ENCODE results near the gene MNX1.
A peak's percentile ranks its signal among the peaks of the same experiment; 100 is the strongest.

The MNX1 gene

DNA sequence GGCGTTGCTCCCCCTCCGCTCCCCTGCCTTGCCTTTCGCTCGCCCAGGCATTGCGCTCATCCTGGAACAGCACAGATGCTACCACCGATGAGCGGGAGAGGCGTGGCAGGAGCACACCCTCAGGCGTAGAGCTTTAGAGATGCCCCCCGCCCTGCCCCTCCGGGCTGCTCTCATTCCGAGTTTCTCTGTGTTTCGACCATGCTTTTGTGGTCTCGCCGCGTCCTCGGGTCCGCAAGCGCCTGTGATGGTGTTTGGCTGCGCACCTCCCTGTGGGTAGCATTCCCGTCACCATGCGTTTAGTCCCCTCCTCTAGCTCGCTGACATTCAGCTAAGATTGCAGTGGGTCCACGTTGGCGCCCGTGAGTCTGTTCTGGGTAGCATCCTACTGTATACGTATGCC, 42.3 kb downstream of the MNX1 start:
- H3K27ac ChIP-seq: peak overlapping the region; percentile 62
- ChIA-PET POLR2A (ENCODE audit: low non-redundant PET) (no interaction called here), CTCF (no interaction called here)
- TF ChIP-seq, protein P1, sequence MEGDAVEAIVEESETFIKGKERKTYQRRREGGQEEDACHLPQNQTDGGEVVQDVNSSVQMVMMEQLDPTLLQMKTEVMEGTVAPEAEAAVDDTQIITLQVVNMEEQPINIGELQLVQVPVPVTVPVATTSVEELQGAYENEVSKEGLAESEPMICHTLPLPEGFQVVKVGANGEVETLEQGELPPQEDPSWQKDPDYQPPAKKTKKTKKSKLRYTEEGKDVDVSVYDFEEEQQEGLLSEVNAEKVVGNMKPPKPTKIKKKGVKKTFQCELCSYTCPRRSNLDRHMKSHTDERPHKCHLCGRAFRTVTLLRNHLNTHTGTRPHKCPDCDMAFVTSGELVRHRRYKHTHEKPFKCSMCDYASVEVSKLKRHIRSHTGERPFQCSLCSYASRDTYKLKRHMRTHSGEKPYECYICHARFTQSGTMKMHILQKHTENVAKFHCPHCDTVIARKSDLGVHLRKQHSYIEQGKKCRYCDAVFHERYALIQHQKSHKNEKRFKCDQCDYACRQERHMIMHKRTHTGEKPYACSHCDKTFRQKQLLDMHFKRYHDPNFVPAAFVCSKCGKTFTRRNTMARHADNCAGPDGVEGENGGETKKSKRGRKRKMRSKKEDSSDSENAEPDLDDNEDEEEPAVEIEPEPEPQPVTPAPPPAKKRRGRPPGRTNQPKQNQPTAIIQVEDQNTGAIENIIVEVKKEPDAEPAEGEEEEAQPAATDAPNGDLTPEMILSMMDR (conservative IDR thresholded peaks at IDR 0.05; ENCODE audit: low read depth): no peak
- no peak for DNase-seq (ENCODE audit: low spot score)

DNA sequence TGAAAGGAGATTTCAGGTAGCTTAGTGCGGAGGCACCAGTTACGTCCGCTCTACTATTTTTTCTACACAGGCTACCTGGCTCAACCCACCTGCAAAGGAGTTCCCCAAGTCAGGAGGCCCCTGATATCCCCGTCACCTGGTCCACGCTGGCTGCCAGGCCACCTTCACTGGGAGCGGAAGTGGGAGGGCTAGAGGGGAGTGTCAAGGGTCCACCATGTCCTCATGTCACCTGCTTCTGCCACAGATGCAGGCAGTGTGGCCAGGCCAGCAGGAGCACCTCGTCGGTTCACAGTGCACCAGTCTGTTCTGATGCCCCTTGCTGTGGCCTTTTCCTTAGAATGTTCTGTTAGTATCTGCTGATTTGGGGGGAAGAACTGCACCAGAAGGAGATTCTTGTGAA, 44.1 kb downstream of the MNX1 start:
- no peak for DNase-seq (ENCODE audit: low spot score)
- CTCF ChIA-PET: no interaction called here
- TF ChIP-seq, protein P1 (conservative IDR thresholded peaks at IDR 0.05; ENCODE audit: low read depth): no peak
- peak overlapping the region; percentile 23; the same call in 1 of the 2 replicates for H3K27ac ChIP-seq
- POLR2A ChIA-PET (ENCODE audit: low non-redundant PET): no interaction called here

DNA sequence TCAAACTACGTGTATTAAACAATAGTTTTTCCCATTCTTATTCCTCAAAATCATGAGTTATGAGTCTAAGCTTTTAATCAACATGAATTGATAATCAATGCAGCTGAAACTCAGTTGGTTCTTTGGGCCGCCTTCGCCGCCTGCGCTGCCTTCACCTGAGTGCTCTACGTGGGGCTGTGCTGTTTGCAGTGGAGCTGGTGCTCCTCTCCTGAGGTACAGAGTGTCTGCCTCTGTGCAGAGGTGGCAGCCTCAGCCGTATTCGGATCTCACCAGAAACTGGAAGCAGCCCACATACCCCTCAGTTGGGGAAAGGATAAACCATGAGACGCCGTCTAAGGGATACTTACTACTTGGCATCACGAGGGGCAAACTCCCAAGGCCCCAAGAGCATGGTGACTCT, 45.5 kb downstream of the MNX1 start:
- no peak overlapping the region for H3K27ac ChIP-seq
- no peak for DNase-seq (ENCODE audit: low spot score)
- ChIA-PET POLR2A (ENCODE audit: low non-redundant PET) (no interaction called here), CTCF (no interaction called here)
- TF ChIP-seq, protein P1 (conservative IDR thresholded peaks at IDR 0.05; ENCODE audit: low read depth): no peak

DNA sequence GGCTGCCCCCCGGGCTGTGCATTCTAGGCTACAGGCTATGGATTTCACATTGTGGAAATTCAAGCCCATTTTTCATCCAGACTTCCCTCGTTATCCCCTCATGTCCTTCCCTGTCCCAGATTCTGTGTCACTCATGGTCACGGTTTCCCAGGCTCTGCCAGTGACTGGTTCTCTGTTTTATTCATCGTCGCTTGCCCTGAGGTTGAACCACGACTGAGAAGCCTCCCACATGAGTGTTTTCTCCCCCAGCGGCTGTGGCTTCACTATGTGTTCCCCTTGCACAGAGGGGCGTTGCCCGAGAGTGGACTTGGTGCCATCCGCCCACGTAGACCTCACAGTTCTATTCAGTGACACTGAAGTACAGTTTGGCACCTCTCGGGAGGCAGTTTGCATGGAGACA, 47.0 kb downstream of the MNX1 start:
- TF ChIP-seq, protein P1 (conservative IDR thresholded peaks at IDR 0.05; ENCODE audit: low read depth): no peak
- no peak for DNase-seq (ENCODE audit: low spot score)
- no peak overlapping the region for H3K27ac ChIP-seq
- ChIA-PET POLR2A (ENCODE audit: low non-redundant PET) (no interaction called here), CTCF (no interaction called here)

DNA sequence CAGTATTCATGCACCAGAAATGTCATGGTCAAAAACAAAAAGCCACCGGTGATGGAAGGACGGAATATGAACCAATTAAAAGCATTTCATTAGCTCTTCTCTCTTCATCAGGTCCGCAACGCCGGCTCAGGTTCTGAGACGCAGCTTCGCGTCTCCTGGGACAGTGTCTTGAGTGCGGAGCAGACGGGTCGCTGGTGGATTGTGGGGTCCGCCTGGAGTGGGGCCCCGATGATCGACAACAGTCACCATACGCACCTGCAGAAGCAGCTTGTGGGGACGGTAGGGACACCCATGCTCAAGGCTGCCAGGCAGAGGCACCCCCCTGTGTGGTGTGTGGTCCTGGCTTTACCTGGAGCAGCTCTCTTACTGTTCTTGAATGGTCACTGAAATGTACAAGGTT, 47.6 kb downstream of the MNX1 start:
- TF ChIP-seq, protein P1 (conservative IDR thresholded peaks at IDR 0.05; ENCODE audit: low read depth): no peak
- CTCF ChIA-PET: no interaction called here
- POLR2A ChIA-PET (ENCODE audit: low non-redundant PET): no interaction called here
- no peak overlapping the region for H3K27ac ChIP-seq
- no peak for DNase-seq (ENCODE audit: low spot score)

DNA sequence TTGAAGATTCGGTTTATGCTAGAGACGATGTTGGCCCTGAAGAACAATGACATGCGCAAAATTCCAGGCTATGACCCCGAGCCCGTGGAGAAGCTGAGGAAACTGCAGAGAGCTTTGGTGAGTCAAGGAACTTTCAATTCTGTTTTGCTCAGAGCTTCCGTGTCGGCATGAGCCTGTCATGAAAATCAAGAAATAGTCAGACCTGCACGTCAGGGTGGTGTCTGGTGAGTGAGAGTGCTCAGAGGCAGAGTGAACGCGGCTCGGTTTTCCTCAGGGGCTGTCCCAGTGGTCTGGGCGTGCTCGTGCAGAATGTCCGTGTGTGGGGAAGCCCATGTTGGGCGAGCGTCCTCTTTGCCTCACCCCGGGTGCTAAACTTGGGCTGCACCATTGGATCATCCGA, 48.3 kb downstream of the MNX1 start:
- TF ChIP-seq, protein P1 (conservative IDR thresholded peaks at IDR 0.05; ENCODE audit: low read depth): no peak
- ChIA-PET CTCF (no interaction called here), POLR2A (ENCODE audit: low non-redundant PET) (no interaction called here)
- H3K27ac ChIP-seq: no peak overlapping the region; the same call in 1 of the 2 replicates
- no peak for DNase-seq (ENCODE audit: low spot score)

- TF ChIP-seq, protein P1 (conservative IDR thresholded peaks at IDR 0.05; ENCODE audit: low read depth): no peak
- POLR2A ChIA-PET (ENCODE audit: low non-redundant PET): no interaction called here
- DNase-seq (ENCODE audit: low spot score): no peak
- H3K27ac ChIP-seq: no peak overlapping the region
- CTCF ChIA-PET: no interaction called here
These were observed 53.7 kb downstream of the MNX1 start for GRCh38 chr7:156956727-156957126.
